SJCRH30 (cell line): ENCODE results near the gene ZNF267. TPM values are rescaled to one million over a fixed set of nuclear protein-coding genes. Genes with fewer than 3 reads are reported as not detected.
"Not testable (repeated sequence)": the region's sequence is repeated elsewhere in the genome, so short reads cannot be mapped to it uniquely, and the experiment has no call there.

ENCODE experiments used
- DNase-seq, 2 experiments: peaks; one replicate each; pipeline ENCODE4 v3.0.0-alpha.2; 2015 to 2020
- H3K27ac ChIP-seq: fragments of 250-450 bp; sonication (Bioruptor Pico); 2 replicates; pipeline ENCODE4 v1.5.1; 2020; ENCODE audit warnings: mild to moderate bottlenecking, moderate library complexity
- H3K27me3 ChIP-seq: fragments of 250-450 bp; sonication (Bioruptor Pico); 2 replicates; pipeline ENCODE4 v1.5.1; 2020; ENCODE audit warnings: mild to moderate bottlenecking, moderate library complexity
- H3K36me3 ChIP-seq: fragments of 250-450 bp; sonication (Bioruptor Pico); 2 replicates; pipeline ENCODE4 v1.5.1; 2020; ENCODE audit warnings: mild to moderate bottlenecking, moderate library complexity
- H3K4me1 ChIP-seq: fragments of 250-450 bp; sonication (Bioruptor Pico); 2 replicates; pipeline ENCODE4 v1.5.1; 2020; ENCODE audit warnings: mild to moderate bottlenecking, moderate library complexity
- H3K4me3 ChIP-seq: fragments of 250-450 bp; sonication (Bioruptor Pico); 2 replicates; pipeline ENCODE4 v1.5.1; 2020; ENCODE audit warnings: mild to moderate bottlenecking, moderate library complexity
- H3K9me3 ChIP-seq: fragments of 250-450 bp; sonication (Bioruptor Pico); replicated peaks from 2 replicates; pipeline ENCODE4 v1.5.1; 2020; ENCODE audit warnings: mild to moderate bottlenecking, moderate library complexity
- total RNA-seq: library from RNA; depleted of rRNA; stranded (reverse); fragments of >200 nt; shearing (Covaris generic); gene quantifications from 2 replicates; pipeline ENCODE4 v1.2.3, GENCODE V29; 2014

The ZNF267 gene
- total RNA-seq, 1 experiment from 2014 or later, result 29.8 TPM

- Histone ChIP-seq H3K27me3 (no peaks in the 10 kb centered on the region), H3K4me3 (peak overlapping the region; percentile 79), H3K27ac (peak overlapping the region; percentile 82), H3K9me3 (no peaks in the 10 kb centered on the region; the same call in 1 of the 2 replicates), H3K36me3 (peaks cover 32% of the 10 kb centered on the region), H3K4me1 (no peaks in the 10 kb centered on the region)
- DNase-seq, result peak in 1 of 2 experiments; percentile 26
These were observed 932 bp downstream of the ZNF267 start for GRCh38 chr16:31874366-31875111.

- H3K4me3 ChIP-seq, result peak overlapping the region; percentile 79
- H3K36me3 ChIP-seq, result peaks cover 32% of the 10 kb centered on the region
- no peaks in the 10 kb centered on the region for H3K27me3 ChIP-seq
- no peak overlapping the region for H3K27ac ChIP-seq
- no peaks in the 10 kb centered on the region for H3K4me1 ChIP-seq
- no peak for DNase-seq
- no peaks in the 10 kb centered on the region; the same call in 1 of the 2 replicates for H3K9me3 ChIP-seq
These were observed 1.7 kb downstream of the ZNF267 start for GRCh38 chr16:31875112-31875803.

- DNase-seq, result no peak
- no peaks in the 10 kb centered on the region; the same call in 1 of the 2 replicates for H3K9me3 ChIP-seq
- no peaks in the 10 kb centered on the region for H3K27me3 ChIP-seq
- H3K36me3 ChIP-seq, result peaks cover 38% of the 10 kb centered on the region
- no peak overlapping the region for H3K4me3 ChIP-seq
- no peaks in the 10 kb centered on the region for H3K4me1 ChIP-seq
- H3K27ac ChIP-seq, result no peak overlapping the region
These were observed 2.4 kb downstream of the ZNF267 start for GRCh38 chr16:31875928-31876547.

- no peaks in the 10 kb centered on the region; the same call in 1 of the 2 replicates for H3K9me3 ChIP-seq
- H3K36me3 ChIP-seq, result peaks cover 42% of the 10 kb centered on the region
- no peaks in the 10 kb centered on the region for H3K27me3 ChIP-seq
- no peak overlapping the region for H3K27ac ChIP-seq
- H3K4me3 ChIP-seq, result no peak overlapping the region
- no peaks in the 10 kb centered on the region for H3K4me1 ChIP-seq
- DNase-seq, result no peak
These were observed 3.6 kb downstream of the ZNF267 start for GRCh38 chr16:31876951-31877828.

GRCh38 chr16:31877876-31878642 is 4.5 kb downstream of the ZNF267 start:
- Histone ChIP-seq H3K27ac (no peak overlapping the region), H3K36me3 (peaks cover 42% of the 10 kb centered on the region)

GRCh38 chr16:31879937-31880321 is 6.3 kb downstream of the ZNF267 start:
- Histone ChIP-seq H3K4me3 (no peak overlapping the region), H3K36me3 (peaks cover 59% of the 10 kb centered on the region), H3K27me3 (no peaks in the 10 kb centered on the region), H3K4me1 (no peaks in the 10 kb centered on the region), H3K27ac (no peak overlapping the region), H3K9me3 (peaks cover 4% of the 10 kb centered on the region; the same call in 1 of the 2 replicates)
- no peak for DNase-seq

More at GRCh38 chr16:31877876-31878642, 4.5 kb downstream of the ZNF267 start:
- Histone ChIP-seq H3K27me3 (no peaks in the 10 kb centered on the region), H3K4me3 (no peak overlapping the region), H3K9me3 (peaks cover 4% of the 10 kb centered on the region; the same call in 1 of the 2 replicates), H3K4me1 (no peaks in the 10 kb centered on the region)
- DNase-seq, result no peak

- H3K36me3 ChIP-seq, result peaks cover 64% of the 10 kb centered on the region
- no peaks in the 10 kb centered on the region for H3K4me1 ChIP-seq
- H3K27ac ChIP-seq, result no peak overlapping the region
- no peaks in the 10 kb centered on the region for H3K27me3 ChIP-seq
- peaks cover 4% of the 10 kb centered on the region; the same call in 1 of the 2 replicates for H3K9me3 ChIP-seq
- no peak overlapping the region for H3K4me3 ChIP-seq
- DNase-seq, result no peak
These were observed 6.8 kb downstream of the ZNF267 start for GRCh38 chr16:31880322-31880979.

- H3K27me3 ChIP-seq, result no peaks in the 10 kb centered on the region
- DNase-seq, result no peak
- H3K36me3 ChIP-seq, result peaks cover 73% of the 10 kb centered on the region
- H3K4me3 ChIP-seq, result no peak overlapping the region
- H3K27ac ChIP-seq, result no peak overlapping the region
- no peaks in the 10 kb centered on the region for H3K4me1 ChIP-seq
- peaks cover 11% of the 10 kb centered on the region for H3K9me3 ChIP-seq
These were observed 12.6 kb downstream of the ZNF267 start for GRCh38 chr16:31886227-31886626.

GRCh38 chr16:31888735-31889134 is 15.1 kb downstream of the ZNF267 start:
- Histone ChIP-seq H3K27ac (no peak overlapping the region), H3K9me3 (peaks cover 12% of the 10 kb centered on the region), H3K27me3 (no peaks in the 10 kb centered on the region), H3K36me3 (peaks cover 86% of the 10 kb centered on the region), H3K4me1 (no peaks in the 10 kb centered on the region), H3K4me3 (no peak overlapping the region)
- no peak for DNase-seq

GRCh38 chr16:31892111-31892510 is 18.5 kb downstream of the ZNF267 start:
- not testable (repeated sequence) for H3K27ac ChIP-seq, H3K4me1 ChIP-seq, DNase-seq, H3K27me3 ChIP-seq, H3K4me3 ChIP-seq
- peaks cover 84% of the 10 kb centered on the region for H3K36me3 ChIP-seq
- peaks cover 15% of the 10 kb centered on the region for H3K9me3 ChIP-seq

GRCh38 chr16:31893824-31894223 is 20.2 kb downstream of the ZNF267 start:
- Histone ChIP-seq H3K36me3 (peaks cover 89% of the 10 kb centered on the region), H3K9me3 (peaks cover 21% of the 10 kb centered on the region), H3K27ac (no peak overlapping the region), H3K4me3 (no peak overlapping the region), H3K27me3 (no peaks in the 10 kb centered on the region), H3K4me1 (no peaks in the 10 kb centered on the region)
- no peak for DNase-seq

- H3K36me3 ChIP-seq, result peaks cover 67% of the 10 kb centered on the region
- no peak for DNase-seq
- H3K27ac ChIP-seq, result no peak overlapping the region
- H3K4me1 ChIP-seq, result no peaks in the 10 kb centered on the region
- H3K9me3 ChIP-seq, result peaks cover 12% of the 10 kb centered on the region; the same call in 1 of the 2 replicates
- H3K4me3 ChIP-seq, result no peak overlapping the region
- H3K27me3 ChIP-seq, result no peaks in the 10 kb centered on the region
These were observed 23.7 kb downstream of the ZNF267 start for GRCh38 chr16:31897283-31897682.

- Histone ChIP-seq H3K4me3 (no peak overlapping the region), H3K36me3 (peaks cover 52% of the 10 kb centered on the region), H3K27ac (no peak overlapping the region), H3K9me3 (peaks cover 16% of the 10 kb centered on the region; the same call in 1 of the 2 replicates), H3K27me3 (no peaks in the 10 kb centered on the region), H3K4me1 (no peaks in the 10 kb centered on the region)
- DNase-seq, result no peak
These were observed 25.9 kb downstream of the ZNF267 start for GRCh38 chr16:31899505-31899904.
